Stimulated activated CD4-positive, alpha-beta T cell treated with anti-CD3 and anti-CD28 coated beads, Interleukin-1b, Interleukin-23, amount 100 ng/mL, for 48 hours (primary cell): ENCODE measurements around the gene ZNF185.

Experiments
- DNase-seq: peaks from one replicate; pipeline ENCODE4 v3.0.0-alpha.2; 2020

The ZNF185 gene

GRCh38 chrX:152918707-152919106 lies 20.8 kb downstream of the ZNF185 start:
- no peak for DNase-seq

- no peak for DNase-seq
Measured at GRCh38 chrX:152923599-152923998, 25.7 kb downstream of the ZNF185 start.

- no peak for DNase-seq
Measured at GRCh38 chrX:152925835-152926234, 28.0 kb downstream of the ZNF185 start.

- DNase-seq, result peak; percentile 63
Measured at GRCh38 chrX:152926279-152926678, 28.4 kb downstream of the ZNF185 start.

GRCh38 chrX:152926923-152927322 lies 29.1 kb downstream of the ZNF185 start:
- DNase-seq, result no peak

DNA sequence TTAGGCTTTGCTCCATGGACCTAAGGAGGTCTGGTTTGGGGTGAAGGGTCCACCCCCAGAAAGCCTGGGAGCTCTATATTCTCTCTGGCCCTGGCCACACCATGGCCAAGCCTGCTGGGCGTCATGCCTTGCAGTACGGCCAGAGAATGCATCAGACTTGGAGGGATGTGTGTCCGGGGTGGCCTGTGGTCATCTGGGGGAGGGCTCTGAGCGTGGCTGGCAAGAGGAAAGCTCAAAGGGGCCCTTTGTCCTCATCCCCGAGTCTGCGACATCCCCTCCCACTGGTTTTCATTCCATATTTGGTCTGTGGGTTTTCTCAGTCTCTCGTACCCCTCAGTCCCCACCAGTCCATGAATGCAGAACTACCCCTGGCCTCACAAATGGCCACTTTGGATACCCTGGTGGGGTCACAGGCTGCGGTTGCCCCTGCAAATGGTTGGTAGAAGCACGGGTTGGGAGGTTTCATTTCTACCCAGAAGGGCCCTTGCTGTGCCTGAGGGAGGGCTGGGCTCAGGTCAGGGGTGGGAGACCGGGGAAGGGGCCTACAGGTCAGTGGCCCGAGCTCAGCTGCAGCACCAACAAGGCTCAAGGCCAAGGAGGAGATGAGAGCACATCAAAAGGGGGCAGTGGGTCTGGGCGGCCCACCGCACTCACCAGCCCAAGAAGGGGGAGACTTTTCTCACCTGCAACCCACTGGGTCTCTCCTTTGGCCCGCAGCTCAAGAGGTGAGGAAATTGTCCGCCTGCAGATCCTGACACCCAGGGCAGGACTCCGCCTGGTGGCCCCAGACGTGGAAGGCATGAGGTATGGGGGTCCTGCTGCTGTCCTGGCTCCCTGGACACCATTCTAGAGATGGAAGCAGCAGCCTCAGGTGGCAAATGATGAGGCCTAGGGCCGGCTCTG lies 30.2 kb downstream of the ZNF185 start:
- no peak for DNase-seq

DNA sequence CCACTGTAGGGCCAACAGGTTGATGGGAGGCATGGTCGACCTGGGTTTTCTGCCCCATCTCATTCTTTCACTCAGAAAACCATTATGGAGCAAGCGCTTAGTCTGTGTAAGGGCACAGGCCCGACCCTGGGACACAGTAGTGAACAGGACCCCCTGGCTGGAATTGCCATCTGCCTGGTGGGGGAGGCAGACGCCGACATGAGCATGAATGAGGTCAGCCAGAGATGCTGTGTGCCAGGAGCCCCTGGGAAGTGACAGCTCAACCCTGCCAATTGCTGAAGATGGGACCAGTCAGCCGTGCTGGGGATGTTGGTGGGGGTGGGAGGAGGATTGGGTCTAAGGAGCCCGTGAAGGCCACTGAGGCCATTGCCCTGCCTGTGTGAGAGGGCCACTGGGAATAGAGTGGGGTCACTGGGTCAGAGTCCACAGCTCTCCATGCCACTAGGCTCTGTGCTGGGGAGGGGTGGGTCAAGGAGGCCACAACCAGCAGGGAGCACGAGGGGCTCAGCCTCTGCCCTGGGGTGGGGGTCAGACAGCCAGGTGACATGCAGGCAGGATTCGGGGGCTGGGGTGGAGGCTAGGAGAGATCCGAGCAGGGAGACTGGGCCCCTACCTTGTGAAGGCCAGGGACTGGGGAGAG lies 31.0 kb downstream of the ZNF185 start:
- no peak for DNase-seq

- DNase-seq, result no peak
Measured at GRCh38 chrX:152929898-152930297, 32.0 kb downstream of the ZNF185 start.

- no peak for DNase-seq
Measured at GRCh38 chrX:152930516-152930915, 32.6 kb downstream of the ZNF185 start.

DNA sequence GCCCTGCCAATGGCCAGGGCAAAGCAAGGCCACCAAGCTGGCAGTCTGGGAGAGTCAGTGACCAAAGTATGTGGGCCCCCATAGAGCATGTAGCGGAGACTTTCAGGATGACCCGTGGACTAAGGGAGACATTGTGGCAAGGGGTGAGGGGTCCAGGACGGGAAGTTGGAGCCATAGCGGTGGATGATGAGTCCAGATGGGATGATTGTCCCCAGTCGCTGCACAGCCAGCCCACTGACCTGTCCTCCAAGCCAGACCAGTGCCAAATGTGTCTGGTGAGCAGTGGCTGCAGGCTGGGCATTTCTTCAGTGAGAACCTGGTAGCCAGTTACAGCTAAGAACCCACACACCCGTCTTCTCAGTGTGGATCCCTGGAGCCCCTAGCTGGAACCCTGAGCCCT lies 34.3 kb downstream of the ZNF185 start:
- DNase-seq, result no peak

DNA sequence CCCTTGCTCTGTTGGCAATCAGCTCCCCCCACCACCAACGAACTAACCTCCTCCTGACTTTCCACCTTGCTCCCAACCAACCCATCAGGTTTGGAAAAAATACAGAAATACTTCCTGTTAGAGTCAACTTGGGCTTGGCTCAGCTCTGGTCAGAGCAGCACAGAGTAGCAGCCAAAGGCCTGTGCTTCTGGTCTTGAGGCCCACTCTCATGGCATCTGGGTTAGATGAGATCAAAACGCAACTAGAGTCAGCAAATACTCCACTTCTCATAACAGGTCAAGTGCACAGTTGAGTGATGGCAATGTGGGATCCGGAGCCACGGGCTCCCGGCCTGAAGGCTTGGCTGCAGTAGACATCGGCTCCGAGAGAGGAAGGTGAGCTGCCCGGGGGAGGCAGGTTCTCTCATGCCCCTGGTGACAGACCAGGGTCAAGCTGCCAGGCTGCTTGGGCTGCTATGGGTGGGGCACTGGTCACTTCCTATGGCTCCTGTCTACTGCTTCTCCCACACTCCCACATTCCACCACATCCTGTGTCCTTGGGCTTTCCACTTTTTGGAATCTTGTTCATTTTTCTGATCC lies 34.8 kb downstream of the ZNF185 start:
- DNase-seq, result no peak

DNA sequence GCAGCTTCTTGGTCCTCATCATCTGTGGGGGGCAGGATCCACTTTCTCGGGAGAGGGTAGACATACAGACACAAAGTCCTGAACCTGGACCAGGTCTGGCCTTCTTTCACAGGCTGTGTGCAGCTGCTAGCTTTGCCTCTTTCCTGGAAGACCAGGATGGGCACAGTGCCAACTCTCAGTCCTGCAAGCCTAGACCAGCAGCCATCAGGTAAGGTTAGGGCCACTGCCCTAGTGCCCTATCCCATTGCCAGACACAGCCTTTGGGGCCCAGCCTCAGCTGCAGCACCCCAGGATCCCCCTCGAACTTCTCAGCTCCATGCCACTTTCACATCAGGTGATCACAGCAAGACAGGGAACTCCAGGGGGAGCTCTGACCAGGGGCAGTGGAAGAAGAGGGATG lies 38.4 kb downstream of the ZNF185 start:
- no peak for DNase-seq

GRCh38 chrX:152937236-152937635 lies 39.4 kb downstream of the ZNF185 start:
- no peak for DNase-seq

GRCh38 chrX:152941328-152942076 lies 43.6 kb downstream of the ZNF185 start:
- peak; percentile 89 for DNase-seq

GRCh38 chrX:152942077-152942442 lies 44.2 kb downstream of the ZNF185 start:
- DNase-seq, result no peak

DNA sequence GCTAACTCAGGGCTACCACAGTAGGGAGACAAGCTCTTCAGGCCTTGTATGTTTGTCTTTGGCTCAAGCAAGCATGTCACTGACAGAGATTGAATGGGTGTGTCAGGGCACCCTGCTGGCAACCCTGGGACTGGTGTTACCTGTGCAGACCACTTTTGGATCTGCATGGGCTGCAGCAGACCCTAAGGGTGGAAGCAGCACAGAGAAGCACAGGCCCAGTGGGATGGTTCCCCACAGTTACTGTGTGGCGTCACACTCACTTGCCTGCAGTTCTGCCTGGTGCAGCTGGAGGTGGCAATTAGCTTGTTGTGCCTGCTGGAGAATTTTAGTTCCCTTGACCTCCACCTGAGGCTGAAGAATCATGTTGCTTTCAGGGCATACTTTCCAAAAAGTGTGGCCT lies 46.0 kb downstream of the ZNF185 start:
- DNase-seq, result no peak

DNA sequence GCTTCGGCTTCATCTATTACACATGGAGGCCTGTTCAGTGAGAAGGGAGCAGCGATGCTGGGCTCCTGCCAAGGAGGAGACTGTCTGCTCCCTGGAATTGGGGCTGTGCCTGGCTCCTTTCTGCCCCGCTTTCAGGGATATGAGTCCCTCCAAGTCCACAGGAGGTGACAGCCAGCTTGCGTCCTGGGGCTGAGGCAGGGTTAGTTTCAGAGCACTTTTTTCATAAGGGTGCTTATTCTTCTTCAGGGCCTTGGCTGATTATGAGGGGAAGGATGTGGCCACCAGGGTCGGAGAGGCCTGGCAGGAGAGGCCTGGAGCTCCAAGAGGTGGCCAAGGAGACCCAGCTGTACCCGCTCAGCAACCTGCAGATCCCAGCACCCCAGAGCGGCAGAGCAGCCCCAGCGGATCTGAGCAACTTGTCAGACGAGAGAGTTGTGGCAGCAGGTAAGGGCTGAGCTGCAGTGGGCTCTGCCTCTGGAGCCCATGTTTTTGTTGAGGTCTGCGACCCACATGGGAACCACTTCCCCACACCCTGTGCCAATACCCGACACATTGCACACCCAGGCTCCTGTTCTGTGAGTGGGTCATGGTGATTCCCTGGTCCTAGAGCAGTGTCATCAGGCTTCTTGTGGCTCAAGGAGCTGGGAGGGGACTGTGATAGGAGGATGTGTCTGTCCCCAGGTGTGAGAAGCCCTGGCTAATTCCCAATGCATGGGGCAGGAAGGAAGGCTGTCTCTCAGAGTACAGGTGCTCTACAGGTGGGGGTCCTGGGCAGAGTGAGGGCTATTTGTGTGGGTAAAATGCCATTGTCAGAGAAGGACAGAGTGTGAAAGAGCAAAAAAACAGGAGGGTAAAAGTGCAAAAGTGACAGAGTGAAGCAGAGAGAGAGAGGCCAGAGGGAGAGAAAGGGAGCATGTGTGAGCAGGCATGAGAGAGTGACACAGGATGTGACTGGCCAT lies 47.4 kb downstream of the ZNF185 start:
- no peak for DNase-seq

DNA sequence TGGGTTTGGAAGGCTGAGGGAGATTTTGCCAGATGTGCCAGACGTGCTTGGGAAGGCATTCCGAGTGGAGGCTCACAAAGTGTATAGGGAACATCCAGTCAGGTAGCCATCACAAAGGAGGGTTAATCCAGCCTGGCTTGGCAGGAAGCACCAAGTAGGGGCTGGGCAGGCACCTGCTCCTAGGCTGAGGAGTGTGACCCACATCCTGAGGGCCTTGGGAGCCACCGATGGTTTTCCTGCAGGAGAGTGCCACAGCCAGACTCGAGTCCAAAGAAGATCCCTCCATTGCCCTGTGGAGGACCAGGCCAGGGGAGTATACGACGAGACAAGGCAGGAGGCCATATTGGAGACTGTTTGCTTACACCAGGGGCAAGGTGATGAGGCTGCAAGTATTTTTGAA lies 48.8 kb downstream of the ZNF185 start:
- no peak for DNase-seq
